Chondrocyte (in vitro differentiated cells): Measurements from ENCODE around the gene DYRK3. TPM values are rescaled to one million over a fixed set of nuclear protein-coding genes. Genes with fewer than 3 reads are reported as not detected.

Experiments
- DNase-seq: peaks from one replicate; pipeline ENCODE4 v3.0.0; 2021; ENCODE audit warnings: mixed read lengths, low spot score
- H3K27ac Mint-ChIP-seq: one replicate; pipeline ENCODE4 v1.8.0; 2021; ENCODE audit warnings: mild to moderate bottlenecking, moderate library complexity, mixed read lengths; ENCODE audit not compliant: unreplicated experiment
- H3K27me3 Mint-ChIP-seq: 2 replicates; pipeline ENCODE4 v1.8.0; 2021; ENCODE audit warnings: low read depth, mixed read lengths
- H3K36me3 Mint-ChIP-seq: 2 replicates; pipeline ENCODE4 v1.8.0; 2021; ENCODE audit warnings: low read depth, mixed read lengths
- H3K4me1 Mint-ChIP-seq: 2 replicates; pipeline ENCODE4 v1.8.0; 2021; ENCODE audit warnings: low read depth, mild to moderate bottlenecking, mixed read lengths
- H3K4me3 Mint-ChIP-seq: one replicate; pipeline ENCODE4 v1.8.0; 2021; ENCODE audit warnings: mild to moderate bottlenecking, moderate library complexity, mixed read lengths; ENCODE audit not compliant: unreplicated experiment
- H3K9me3 Mint-ChIP-seq: 2 replicates; pipeline ENCODE4 v1.8.0; 2021; ENCODE audit warnings: low read depth, mixed read lengths
- total RNA-seq: library from RNA; stranded (reverse); gene quantifications from 3 replicates; pipeline ENCODE4 v1.2.1, GENCODE V29; 2021
- TF ChIP-seq, protein P1 (sequence below): fragments of 200-600 bp; sonication (generic); IDR thresholded peaks from 2 replicates; pipeline ENCODE4 v1.5.0; 2021; ENCODE audit warnings: antibody characterized with exemption, mild to moderate bottlenecking, moderate library complexity

Gene DYRK3
- total RNA-seq, 1 donor from 2014 or later: 6.6 TPM

DNA sequence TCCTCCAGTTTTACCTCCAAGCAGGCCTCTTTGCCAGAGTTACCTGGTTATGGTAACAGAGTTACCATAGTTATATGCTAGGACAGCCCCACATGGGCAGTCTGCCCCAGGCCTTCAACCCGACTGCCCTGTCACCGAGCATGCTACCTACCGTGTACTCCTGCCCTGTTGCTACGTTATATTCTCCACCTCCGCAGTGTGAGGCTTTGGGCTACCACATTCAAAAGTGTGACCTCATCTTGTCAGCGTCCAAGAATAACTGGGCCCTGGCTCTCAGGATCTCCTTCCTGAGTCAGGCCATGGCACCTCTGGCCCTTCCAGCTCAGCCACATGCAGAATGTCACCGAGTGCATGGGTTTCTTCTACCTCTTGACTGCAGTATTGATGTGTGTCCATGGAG lies 58.3 kb downstream of the DYRK3 start:
- Mint-ChIP-seq H3K36me3 (peaks cover 4% of the 10 kb centered on the region), H3K9me3 (no peaks in the 10 kb centered on the region), H3K27ac (peak overlapping the region; percentile 98), H3K4me3 (peak overlapping the region; percentile 27), H3K27me3 (no peaks in the 10 kb centered on the region), H3K4me1 (peaks cover 78% of the 10 kb centered on the region)
- TF ChIP-seq, protein P1, sequence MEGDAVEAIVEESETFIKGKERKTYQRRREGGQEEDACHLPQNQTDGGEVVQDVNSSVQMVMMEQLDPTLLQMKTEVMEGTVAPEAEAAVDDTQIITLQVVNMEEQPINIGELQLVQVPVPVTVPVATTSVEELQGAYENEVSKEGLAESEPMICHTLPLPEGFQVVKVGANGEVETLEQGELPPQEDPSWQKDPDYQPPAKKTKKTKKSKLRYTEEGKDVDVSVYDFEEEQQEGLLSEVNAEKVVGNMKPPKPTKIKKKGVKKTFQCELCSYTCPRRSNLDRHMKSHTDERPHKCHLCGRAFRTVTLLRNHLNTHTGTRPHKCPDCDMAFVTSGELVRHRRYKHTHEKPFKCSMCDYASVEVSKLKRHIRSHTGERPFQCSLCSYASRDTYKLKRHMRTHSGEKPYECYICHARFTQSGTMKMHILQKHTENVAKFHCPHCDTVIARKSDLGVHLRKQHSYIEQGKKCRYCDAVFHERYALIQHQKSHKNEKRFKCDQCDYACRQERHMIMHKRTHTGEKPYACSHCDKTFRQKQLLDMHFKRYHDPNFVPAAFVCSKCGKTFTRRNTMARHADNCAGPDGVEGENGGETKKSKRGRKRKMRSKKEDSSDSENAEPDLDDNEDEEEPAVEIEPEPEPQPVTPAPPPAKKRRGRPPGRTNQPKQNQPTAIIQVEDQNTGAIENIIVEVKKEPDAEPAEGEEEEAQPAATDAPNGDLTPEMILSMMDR: no peak
- no peak for DNase-seq

DNA sequence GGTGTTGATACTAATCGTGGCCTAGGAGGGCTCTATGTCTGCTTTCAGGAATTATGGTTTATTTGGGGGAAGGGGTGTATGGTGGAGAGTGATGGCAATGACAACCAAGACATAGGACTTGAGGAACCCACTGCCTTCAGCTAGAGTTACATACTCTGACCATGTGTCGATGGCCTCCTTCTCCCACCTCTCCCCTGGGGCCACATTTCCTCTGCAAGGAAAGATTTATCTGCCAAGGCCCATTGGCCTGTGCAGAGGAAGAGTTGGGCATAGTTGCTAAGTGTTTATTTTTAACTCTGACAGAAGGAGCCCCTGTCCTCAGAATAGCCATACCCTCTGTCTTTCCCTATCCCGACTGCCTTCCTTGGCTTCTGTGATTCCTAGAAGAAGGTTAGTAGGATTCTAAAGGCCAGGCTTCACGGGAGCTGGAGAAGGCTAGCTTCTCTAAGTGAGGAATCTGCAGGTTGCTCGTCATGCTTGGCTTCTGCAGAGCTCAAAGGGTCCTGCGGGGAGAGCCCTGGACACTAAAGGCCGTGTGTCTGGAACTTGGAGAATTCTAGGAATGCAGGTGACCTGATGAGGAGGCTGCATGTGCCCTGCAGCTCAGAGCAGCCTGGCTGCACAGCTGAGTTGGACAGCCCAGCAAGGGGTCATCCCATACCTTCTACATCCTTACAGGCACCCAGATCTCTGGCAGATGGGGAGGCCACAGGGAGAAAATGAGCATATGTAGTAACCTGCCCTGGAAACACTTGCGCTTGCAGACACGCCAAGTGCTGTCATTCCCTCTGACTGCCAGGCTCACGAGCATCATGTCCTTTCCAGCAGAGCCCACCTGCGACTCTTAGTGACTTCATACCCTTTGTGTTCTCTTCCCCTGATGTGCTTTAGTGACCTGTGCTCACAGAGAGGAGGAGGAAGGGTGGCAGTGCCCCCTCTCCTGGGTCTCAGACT lies 59.1 kb downstream of the DYRK3 start:
- TF ChIP-seq, protein P1: no peak
- no peak for DNase-seq
- no peaks in the 10 kb centered on the region for H3K27me3 Mint-ChIP-seq
- H3K4me1 Mint-ChIP-seq: peaks cover 75% of the 10 kb centered on the region
- H3K27ac Mint-ChIP-seq: peak overlapping the region; percentile 98
- H3K36me3 Mint-ChIP-seq: peaks cover 4% of the 10 kb centered on the region
- no peaks in the 10 kb centered on the region for H3K9me3 Mint-ChIP-seq
- H3K4me3 Mint-ChIP-seq: no peak overlapping the region

DNA sequence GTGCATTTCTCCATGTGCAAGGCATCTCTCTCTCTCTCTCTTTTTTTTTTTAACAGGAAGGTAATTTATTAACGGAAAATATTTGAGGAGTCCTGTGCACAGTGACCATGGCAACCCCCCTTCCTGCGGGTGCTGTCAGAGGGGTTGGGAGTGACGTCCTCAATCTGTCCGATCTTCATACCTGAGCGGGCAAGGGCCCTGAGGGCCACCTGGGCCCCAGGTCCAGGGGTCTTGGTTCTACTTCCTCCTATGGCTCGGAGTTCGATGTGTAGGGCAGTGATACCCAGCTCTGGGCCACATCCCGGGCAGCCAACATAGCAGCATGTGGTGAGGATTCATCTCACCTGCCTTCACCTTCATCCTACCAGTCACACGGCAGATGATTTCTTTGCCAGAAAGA lies 60.4 kb downstream of the DYRK3 start:
- H3K27ac Mint-ChIP-seq: peak overlapping the region; percentile 42
- TF ChIP-seq, protein P1: no peak
- peaks cover 4% of the 10 kb centered on the region for H3K36me3 Mint-ChIP-seq
- H3K4me3 Mint-ChIP-seq: no peak overlapping the region
- no peak for DNase-seq
- no peaks in the 10 kb centered on the region for H3K9me3 Mint-ChIP-seq
- no peaks in the 10 kb centered on the region for H3K27me3 Mint-ChIP-seq
- peaks cover 71% of the 10 kb centered on the region for H3K4me1 Mint-ChIP-seq

DNA sequence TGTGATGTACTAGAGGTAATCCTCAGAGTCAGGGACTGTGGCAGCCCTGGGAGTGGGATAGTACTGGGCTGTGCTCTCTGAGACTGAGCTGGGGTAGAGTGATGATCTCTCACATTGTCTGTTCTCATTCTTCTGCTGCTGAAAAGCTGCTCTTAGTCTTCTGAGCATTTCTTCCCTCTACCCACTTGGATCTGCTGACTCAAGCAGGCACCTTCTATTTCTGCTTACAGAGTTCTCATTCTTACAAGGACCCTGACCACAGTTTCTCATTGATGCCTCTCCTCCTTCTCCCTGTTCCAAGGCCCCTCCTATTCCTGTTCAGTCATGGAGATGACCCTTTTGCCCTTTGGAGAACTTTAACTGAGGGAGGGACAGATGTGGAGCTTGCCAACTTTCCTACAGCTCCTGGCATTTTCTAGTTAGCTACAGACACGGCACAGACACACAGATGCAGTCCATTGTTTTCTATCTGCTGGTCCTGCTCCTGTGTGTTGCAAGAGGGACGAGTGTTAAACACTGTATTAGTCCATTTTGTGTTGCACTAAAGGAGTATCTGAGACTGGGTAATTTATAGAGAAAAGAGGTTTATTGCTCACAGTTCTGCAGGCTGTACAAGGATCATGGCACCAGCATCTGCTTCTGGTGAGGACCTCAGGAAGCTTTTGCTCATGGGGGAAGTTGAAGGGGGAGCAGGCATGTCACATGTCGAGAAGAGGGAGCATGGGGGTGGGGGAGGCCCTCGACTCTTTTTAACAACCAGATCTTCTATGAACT lies 61.7 kb downstream of the DYRK3 start:
- H3K4me1 Mint-ChIP-seq: peaks cover 63% of the 10 kb centered on the region
- no peaks in the 10 kb centered on the region for H3K9me3 Mint-ChIP-seq
- peaks cover 4% of the 10 kb centered on the region for H3K36me3 Mint-ChIP-seq
- H3K27me3 Mint-ChIP-seq: no peaks in the 10 kb centered on the region
- no peak overlapping the region for H3K27ac Mint-ChIP-seq
- TF ChIP-seq, protein P1: no peak
- no peak for DNase-seq
- no peak overlapping the region for H3K4me3 Mint-ChIP-seq

DNA sequence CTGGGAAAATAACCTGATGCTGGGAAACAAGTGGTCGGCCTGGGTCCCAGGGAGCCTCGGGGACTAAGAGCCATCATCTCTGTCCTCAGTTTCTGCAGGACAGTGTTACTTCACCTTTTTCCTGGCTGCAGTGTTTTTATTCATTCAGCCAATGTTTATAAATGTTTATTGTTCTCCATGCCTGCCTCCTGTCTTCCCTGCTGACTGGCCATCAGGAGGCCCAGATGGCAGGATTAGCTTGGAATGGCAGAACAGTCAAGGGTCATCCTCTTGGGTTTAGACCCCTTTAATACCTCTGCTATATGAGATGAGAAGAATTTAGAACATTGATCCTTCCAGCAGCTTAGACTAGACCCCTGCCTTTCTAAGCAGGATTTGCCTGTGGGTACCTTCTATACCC lies 62.7 kb downstream of the DYRK3 start:
- no peak for DNase-seq
- H3K4me1 Mint-ChIP-seq: peaks cover 61% of the 10 kb centered on the region
- no peaks in the 10 kb centered on the region for H3K27me3 Mint-ChIP-seq
- peaks cover 4% of the 10 kb centered on the region for H3K36me3 Mint-ChIP-seq
- no peak overlapping the region for H3K27ac Mint-ChIP-seq
- no peaks in the 10 kb centered on the region for H3K9me3 Mint-ChIP-seq
- H3K4me3 Mint-ChIP-seq: no peak overlapping the region
- TF ChIP-seq, protein P1: no peak
